ENCODE data around the gene DGKQ. TPM values are rescaled to one million over a fixed set of nuclear protein-coding genes. Genes with fewer than 3 reads are reported as not detected.

DGKQ gene
- total RNA-seq, 4 donors from 2014 or later = 1.2 to 12.7 (median 10.1) TPM

DNA sequence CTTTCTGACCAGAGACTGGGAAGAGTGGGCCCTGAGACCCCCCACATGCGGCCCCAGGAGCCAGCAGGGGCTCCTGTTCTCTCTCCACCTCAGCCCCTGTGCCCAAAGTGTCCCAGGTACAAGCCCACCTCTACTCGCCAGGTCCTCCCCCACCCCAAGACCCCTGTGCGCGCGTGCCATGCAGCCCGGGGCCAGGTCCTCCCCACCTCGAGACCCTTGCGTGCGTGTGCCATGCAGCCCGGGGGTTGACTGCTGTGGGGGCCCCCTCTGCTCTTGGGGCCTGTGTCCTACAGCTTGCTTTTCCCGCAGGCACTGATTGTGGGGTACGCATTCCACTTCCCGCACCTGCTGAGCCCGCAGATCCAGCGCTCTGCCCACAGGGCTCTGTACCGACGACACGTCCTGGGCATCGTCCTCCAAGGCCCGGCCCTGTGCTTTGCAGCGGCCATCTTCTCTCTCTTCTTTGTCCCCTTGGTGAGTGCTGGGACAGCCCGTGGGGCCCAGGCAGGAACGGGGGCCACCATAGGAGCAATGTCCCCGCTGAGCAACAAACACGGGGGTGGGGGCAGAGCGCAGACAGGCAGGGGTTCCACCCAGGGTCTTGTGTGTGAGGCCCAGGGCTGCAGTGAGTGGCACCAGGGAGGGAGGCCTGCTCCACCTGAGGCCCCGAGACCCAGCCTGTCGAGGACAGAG lies 20.3 kb downstream of the DGKQ start:
- H3K4me3 ChIP-seq = no peak overlapping the region
- no peaks in the 10 kb centered on the region for H3K9me3 ChIP-seq
- TF ChIP-seq CTCF (IDR thresholded peaks at IDR 0.05) = no peak
- no peak for TF ChIP-seq POLR2A (IDR thresholded peaks at IDR 0.05)
- no peaks in the 10 kb centered on the region for H3K36me3 ChIP-seq
- H3K27me3 ChIP-seq = no peaks in the 10 kb centered on the region
- no peak for DNase-seq
- no peak overlapping the region for H3K27ac ChIP-seq
- H3K4me1 ChIP-seq = no peaks in the 10 kb centered on the region
- intact Hi-C loops (cut with DNase I; ENCODE audit: low total_unique reads) = no loop called here

GRCh38 chr4:951594-952468 lies 21.5 kb downstream of the DGKQ start:
- Histone ChIP-seq H3K4me3 (no peak overlapping the region), H3K4me1 (no peaks in the 10 kb centered on the region), H3K9me3 (no peaks in the 10 kb centered on the region), H3K27ac (no peak overlapping the region), H3K36me3 (no peaks in the 10 kb centered on the region), H3K27me3 (no peaks in the 10 kb centered on the region)
- no peak for TF ChIP-seq CTCF (IDR thresholded peaks at IDR 0.05)
- TF ChIP-seq POLR2A (IDR thresholded peaks at IDR 0.05) = no peak
- intact Hi-C loops (cut with DNase I; ENCODE audit: low total_unique reads) = no loop called here
- DNase-seq = peak in 1 of 2 donors; percentile 13

- H3K27me3 ChIP-seq = no peaks in the 10 kb centered on the region
- no peaks in the 10 kb centered on the region for H3K4me1 ChIP-seq
- intact Hi-C loops (cut with DNase I; ENCODE audit: low total_unique reads) = no loop called here
- no peaks in the 10 kb centered on the region for H3K9me3 ChIP-seq
- TF ChIP-seq POLR2A (IDR thresholded peaks at IDR 0.05) (no peak), CTCF (IDR thresholded peaks at IDR 0.05) (no peak)
- DNase-seq = no peak
- no peaks in the 10 kb centered on the region for H3K36me3 ChIP-seq
- no peak overlapping the region for H3K4me3 ChIP-seq
- no peak overlapping the region for H3K27ac ChIP-seq
These were observed 22.2 kb downstream of the DGKQ start for GRCh38 chr4:951186-951585.

GRCh38 chr4:950136-951020 lies 23.0 kb downstream of the DGKQ start:
- Histone ChIP-seq H3K27me3 (no peaks in the 10 kb centered on the region), H3K36me3 (no peaks in the 10 kb centered on the region), H3K4me1 (no peaks in the 10 kb centered on the region), H3K27ac (no peak overlapping the region), H3K9me3 (no peaks in the 10 kb centered on the region), H3K4me3 (no peak overlapping the region)
- no peak for TF ChIP-seq CTCF (IDR thresholded peaks at IDR 0.05)
- TF ChIP-seq POLR2A (IDR thresholded peaks at IDR 0.05) = no peak
- intact Hi-C loops (cut with DNase I; ENCODE audit: low total_unique reads) = no loop called here
- DNase-seq = no peak
